ENCODE results near the gene CS. TPM values are rescaled to one million over a fixed set of nuclear protein-coding genes. Genes with fewer than 3 reads are reported as not detected.
A peak's percentile ranks its signal among the peaks of the same experiment; 100 is the strongest.
"Not testable (repeated sequence)": the region's sequence is repeated elsewhere in the genome, so short reads cannot be mapped to it uniquely, and the experiment has no call there.

Gene CS
- total and polyA plus RNA-seq, 12 donors = 64.6 to 417 (median 245) TPM

- no peak for TF ChIP-seq CTCF (IDR thresholded peaks at IDR 0.05)
- TF ChIP-seq POLR2A (IDR thresholded peaks at IDR 0.05) = no peak
- Histone ChIP-seq H3K27ac (peak overlapping the region in 1 of 5 donors; percentile 21), H3K27me3 (no peaks in the 10 kb centered on the region), H3K4me1 (replicated peaks in 1 of 2) (peaks cover 7 to 24% of the 10 kb centered on the region in 2 donors), H3K36me3 (replicated peaks in 1 of 2) (no peaks in the 10 kb centered on the region), H3K4me3 (no peak overlapping the region), H3K9me3 (replicated peaks in 1 of 3) (no peaks in the 10 kb centered on the region)
- peak in 2 of 7 donors; percentile 32 to 40 for DNase-seq
- 75 to 85% (median 76%) methylated on average over 9 of the region's 9 CpGs for WGBS, 4 donors
- intact Hi-C loops (cut with DNase I) = no loop called here
Observed at GRCh38 chr12:56336361-56337167, 36.4 kb upstream of the CS start.

GRCh38 chr12:56335527-56335926 lies 35.4 kb upstream of the CS start:
- H3K27ac ChIP-seq; H3K27me3 ChIP-seq; DNase-seq; intact Hi-C loops (cut with DNase I); H3K9me3 ChIP-seq (replicated peaks in 1 of 3); H3K4me3 ChIP-seq; H3K36me3 ChIP-seq (replicated peaks in 1 of 2): not testable (repeated sequence)
- peaks cover 7 to 24% of the 10 kb centered on the region in 2 donors for H3K4me1 ChIP-seq (replicated peaks in 1 of 2)
- 94 to 96% (median 95%) methylated on average over 7 to 8 of the region's 8 CpGs for WGBS, 4 donors

DNA sequence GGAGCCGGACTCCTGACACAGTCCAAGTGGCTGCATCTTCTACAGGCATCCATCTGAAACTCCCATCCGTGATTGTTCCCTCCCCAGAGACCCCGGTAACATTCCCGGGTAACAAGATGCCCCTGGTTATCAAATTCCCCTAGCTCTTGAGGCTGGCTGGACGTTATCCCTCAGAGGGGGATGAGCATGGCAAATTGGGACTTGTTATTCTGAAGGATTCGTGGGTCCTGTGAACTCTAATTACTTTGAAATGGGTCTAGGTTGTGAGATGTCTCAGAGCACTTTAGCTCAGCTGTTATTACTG lies 34.3 kb upstream of the CS start:
- no peaks in the 10 kb centered on the region for H3K36me3 ChIP-seq (replicated peaks in 1 of 2)
- peaks cover 7 to 24% of the 10 kb centered on the region in 2 donors for H3K4me1 ChIP-seq (replicated peaks in 1 of 2)
- TF ChIP-seq POLR2A (IDR thresholded peaks at IDR 0.05) (no peak), CTCF (IDR thresholded peaks at IDR 0.05) (no peak)
- H3K9me3 ChIP-seq (replicated peaks in 1 of 3) = no peaks in the 10 kb centered on the region
- H3K4me3 ChIP-seq = peak overlapping the region; percentile 12 to 57 (median 37)
- peak overlapping the region; percentile 85 to 96 (median 87) for H3K27ac ChIP-seq
- no peaks in the 10 kb centered on the region for H3K27me3 ChIP-seq
- WGBS, 4 donors = 7 to 10% (median 8%) methylated on average over 6 of the region's 6 CpGs
- DNase-seq = no peak
- intact Hi-C loops (cut with DNase I) = no loop called here

- TF ChIP-seq POLR2A (IDR thresholded peaks at IDR 0.05) (peak; percentile 18 to 65), CTCF (IDR thresholded peaks at IDR 0.05) (peak; percentile 36 to 69 (median 59))
- Histone ChIP-seq H3K36me3 (replicated peaks in 1 of 2) (no peaks in the 10 kb centered on the region), H3K4me3 (peak within 1 kb of the TSS; percentile 44 to 58 (median 55)), H3K27ac (peak within 1 kb of the TSS; percentile 85 to 96 (median 87)), H3K9me3 (replicated peaks in 1 of 3) (no peaks in the 10 kb centered on the region), H3K27me3 (no peaks in the 10 kb centered on the region), H3K4me1 (replicated peaks in 1 of 2) (peaks cover 7 to 22% of the 10 kb centered on the region in 2 donors)
- intact Hi-C loops (cut with DNase I) = no loop called here
- 0 to 1% (median 0%) methylated on average over 44 to 45 of the region's 45 CpGs for WGBS, 4 donors
- DNase-seq = peak; percentile 94 to 99 (median 98)
Observed at GRCh38 chr12:56333679-56334489, 33.8 kb upstream of the CS start, which contains the start of gene PAN2. Gene PAN2 (minus strand): TSS chr12:56334000. CDS start chr12:56333094, 906 bp downstream.

Measured in adrenal gland (tissue), 12 donors.